Endothelial cell (in vitro differentiated cells): ENCODE data around the gene CPD. TPM values are rescaled to one million over a fixed set of nuclear protein-coding genes. Genes with fewer than 3 reads are reported as not detected.

Source experiments
- DNase-seq: peaks from one replicate; pipeline ENCODE4 v3.0.0; 2021; ENCODE audit warnings: low spot score
- H3K27ac Mint-ChIP-seq: one replicate; pipeline ENCODE4 v1.8.0; 2021; ENCODE audit warnings: mixed read lengths, inconsistent platforms; ENCODE audit not compliant: unreplicated experiment
- H3K27me3 Mint-ChIP-seq: one replicate; pipeline ENCODE4 v1.8.0; 2021; ENCODE audit warnings: mild to moderate bottlenecking, moderate library complexity, mixed read lengths, inconsistent platforms; ENCODE audit not compliant: unreplicated experiment
- H3K36me3 Mint-ChIP-seq: one replicate; pipeline ENCODE4 v1.8.0; 2021; ENCODE audit warnings: mild to moderate bottlenecking, low read depth, mixed read lengths, inconsistent platforms; ENCODE audit not compliant: unreplicated experiment
- H3K4me1 Mint-ChIP-seq: one replicate; pipeline ENCODE4 v1.8.0; 2021; ENCODE audit warnings: mild to moderate bottlenecking, mixed read lengths, inconsistent platforms; ENCODE audit not compliant: unreplicated experiment
- H3K4me3 Mint-ChIP-seq: one replicate; pipeline ENCODE4 v1.8.0; 2021; ENCODE audit warnings: mild to moderate bottlenecking, mixed read lengths, inconsistent platforms; ENCODE audit not compliant: unreplicated experiment
- H3K9me3 Mint-ChIP-seq: one replicate; pipeline ENCODE4 v1.8.0; 2021; ENCODE audit warnings: mixed read lengths, inconsistent platforms; ENCODE audit not compliant: unreplicated experiment
- total RNA-seq: library from RNA; stranded (reverse); fragmentation: NEBNext Ultra II Directional; extraction: Animal tissue kit (Norgen Biotek cat#: 25700); gene quantifications from one replicate; pipeline ENCODE4 v1.2.1, GENCODE V29; 2021; ENCODE audit not compliant: unreplicated experiment
- TF ChIP-seq, protein P1 (sequence below): fragments of 200-600 bp; sonication (generic); IDR thresholded peaks from one replicate; pipeline ENCODE4 v1.5.0; 2021; ENCODE audit warnings: antibody characterized with exemption; ENCODE audit not compliant: unreplicated experiment

CPD gene
- total RNA-seq, 1 donor from 2014 or later: 119 TPM

GRCh38 chr17:30519166-30519565 lies 140.4 kb downstream of the CPD start:
- Mint-ChIP-seq H3K9me3 (no peaks in the 10 kb centered on the region), H3K4me1 (no peaks in the 10 kb centered on the region), H3K27me3 (no peaks in the 10 kb centered on the region), H3K4me3 (no peak overlapping the region), H3K36me3 (peaks cover 38% of the 10 kb centered on the region), H3K27ac (no peak overlapping the region)
- TF ChIP-seq, protein P1, sequence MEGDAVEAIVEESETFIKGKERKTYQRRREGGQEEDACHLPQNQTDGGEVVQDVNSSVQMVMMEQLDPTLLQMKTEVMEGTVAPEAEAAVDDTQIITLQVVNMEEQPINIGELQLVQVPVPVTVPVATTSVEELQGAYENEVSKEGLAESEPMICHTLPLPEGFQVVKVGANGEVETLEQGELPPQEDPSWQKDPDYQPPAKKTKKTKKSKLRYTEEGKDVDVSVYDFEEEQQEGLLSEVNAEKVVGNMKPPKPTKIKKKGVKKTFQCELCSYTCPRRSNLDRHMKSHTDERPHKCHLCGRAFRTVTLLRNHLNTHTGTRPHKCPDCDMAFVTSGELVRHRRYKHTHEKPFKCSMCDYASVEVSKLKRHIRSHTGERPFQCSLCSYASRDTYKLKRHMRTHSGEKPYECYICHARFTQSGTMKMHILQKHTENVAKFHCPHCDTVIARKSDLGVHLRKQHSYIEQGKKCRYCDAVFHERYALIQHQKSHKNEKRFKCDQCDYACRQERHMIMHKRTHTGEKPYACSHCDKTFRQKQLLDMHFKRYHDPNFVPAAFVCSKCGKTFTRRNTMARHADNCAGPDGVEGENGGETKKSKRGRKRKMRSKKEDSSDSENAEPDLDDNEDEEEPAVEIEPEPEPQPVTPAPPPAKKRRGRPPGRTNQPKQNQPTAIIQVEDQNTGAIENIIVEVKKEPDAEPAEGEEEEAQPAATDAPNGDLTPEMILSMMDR: no peak
- DNase-seq: no peak

Other genes with a start within 250 kb of the CPD start
- gene SLC6A4, start 143.2 kb upstream of the CPD start, total RNA-seq: 1.0 TPM
- 150 TPM for gene BLMH, start 87.0 kb upstream of the CPD start, total RNA-seq
- gene TMIGD1, start 44.9 kb upstream of the CPD start, total RNA-seq: not detected
- 47.5 TPM for gene GOSR1, start 98.5 kb downstream of the CPD start, total RNA-seq